ENCODE data around the gene ZNF428. TPM values are rescaled to one million over a fixed set of nuclear protein-coding genes. Genes with fewer than 3 reads are reported as not detected.
A peak's percentile ranks its signal among the peaks of the same experiment; 100 is the strongest.
"Not testable (repeated sequence)": the region's sequence is repeated elsewhere in the genome, so short reads cannot be mapped to it uniquely, and the experiment has no call there.

ZNF428 gene
- total RNA-seq, 1 donor from 2014 or later = 53.4 TPM

- no peak for TF ChIP-seq EZH2 (IDR thresholded peaks at IDR 0.05; ENCODE audit: insufficient read depth, low read length)
- TF ChIP-seq, protein P1, sequence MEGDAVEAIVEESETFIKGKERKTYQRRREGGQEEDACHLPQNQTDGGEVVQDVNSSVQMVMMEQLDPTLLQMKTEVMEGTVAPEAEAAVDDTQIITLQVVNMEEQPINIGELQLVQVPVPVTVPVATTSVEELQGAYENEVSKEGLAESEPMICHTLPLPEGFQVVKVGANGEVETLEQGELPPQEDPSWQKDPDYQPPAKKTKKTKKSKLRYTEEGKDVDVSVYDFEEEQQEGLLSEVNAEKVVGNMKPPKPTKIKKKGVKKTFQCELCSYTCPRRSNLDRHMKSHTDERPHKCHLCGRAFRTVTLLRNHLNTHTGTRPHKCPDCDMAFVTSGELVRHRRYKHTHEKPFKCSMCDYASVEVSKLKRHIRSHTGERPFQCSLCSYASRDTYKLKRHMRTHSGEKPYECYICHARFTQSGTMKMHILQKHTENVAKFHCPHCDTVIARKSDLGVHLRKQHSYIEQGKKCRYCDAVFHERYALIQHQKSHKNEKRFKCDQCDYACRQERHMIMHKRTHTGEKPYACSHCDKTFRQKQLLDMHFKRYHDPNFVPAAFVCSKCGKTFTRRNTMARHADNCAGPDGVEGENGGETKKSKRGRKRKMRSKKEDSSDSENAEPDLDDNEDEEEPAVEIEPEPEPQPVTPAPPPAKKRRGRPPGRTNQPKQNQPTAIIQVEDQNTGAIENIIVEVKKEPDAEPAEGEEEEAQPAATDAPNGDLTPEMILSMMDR (IDR thresholded peaks at IDR 0.05; ENCODE audit: insufficient read depth, low read depth, low read length) = no peak
- no peak overlapping the region for H3K9ac ChIP-seq (ENCODE audit: low read length)
- H3K27me3 ChIP-seq (ENCODE audit: insufficient read depth, low read length) = no peaks in the 10 kb centered on the region
- H3K27ac ChIP-seq (ENCODE audit: low read depth, low read length) = no peak overlapping the region
- no peak overlapping the region for H2AFZ ChIP-seq (ENCODE audit: low read depth, low read length)
- H3K27ac Mint-ChIP-seq (ENCODE audit: unreplicated experiment) = no peak overlapping the region
- FAIRE-seq (no peak), DNase-seq (ENCODE audit: low read depth) (no peak)
- H3K9me3 Mint-ChIP-seq (ENCODE audit: unreplicated experiment) = no peaks in the 10 kb centered on the region
- H4K20me1 ChIP-seq (ENCODE audit: insufficient read depth, low read length) = peaks cover 63% of the 10 kb centered on the region
- peaks cover 58% of the 10 kb centered on the region for H3K36me3 ChIP-seq (ENCODE audit: insufficient read depth, low read length)
- no peak overlapping the region for H3K4me3 ChIP-seq (ENCODE audit: insufficient read depth, low read depth, low read length)
- no peaks in the 10 kb centered on the region for H3K4me1 ChIP-seq (ENCODE audit: insufficient read depth, low read length)
- H3K79me2 ChIP-seq (ENCODE audit: insufficient read depth, low read length) = peaks cover 10% of the 10 kb centered on the region
- no peaks in the 10 kb centered on the region for H3K4me1 Mint-ChIP-seq (ENCODE audit: low read depth, unreplicated experiment)
- H3K9me3 ChIP-seq (ENCODE audit: insufficient read depth, low read depth, low read length) = no peaks in the 10 kb centered on the region
- H3K27me3 Mint-ChIP-seq (ENCODE audit: low read depth, unreplicated experiment) = no peaks in the 10 kb centered on the region
- H3K36me3 Mint-ChIP-seq (ENCODE audit: low read depth, unreplicated experiment) = peaks cover 23% of the 10 kb centered on the region
- H3K4me3 Mint-ChIP-seq (ENCODE audit: unreplicated experiment) = no peak overlapping the region
- H3K4me2 ChIP-seq (ENCODE audit: low read length) = no peak overlapping the region
Observed at GRCh38 chr19:43652546-43652874, 33.1 kb upstream of the ZNF428 start.

- FAIRE-seq (no peak), DNase-seq (ENCODE audit: low read depth) (peak; percentile 29)
- TF ChIP-seq EZH2 (IDR thresholded peaks at IDR 0.05; ENCODE audit: insufficient read depth, low read length) = no peak
- TF ChIP-seq, protein P1 (IDR thresholded peaks at IDR 0.05; ENCODE audit: insufficient read depth, low read depth, low read length) = peak; percentile 55
- H3K9ac ChIP-seq (ENCODE audit: low read length) = no peak overlapping the region
- no peaks in the 10 kb centered on the region for H3K4me1 ChIP-seq (ENCODE audit: insufficient read depth, low read length)
- H3K4me3 Mint-ChIP-seq (ENCODE audit: unreplicated experiment) = no peak overlapping the region
- H4K20me1 ChIP-seq (ENCODE audit: insufficient read depth, low read length) = peaks cover 61% of the 10 kb centered on the region
- no peak overlapping the region for H3K27ac Mint-ChIP-seq (ENCODE audit: unreplicated experiment)
- H3K36me3 Mint-ChIP-seq (ENCODE audit: low read depth, unreplicated experiment) = peaks cover 24% of the 10 kb centered on the region
- H3K27me3 Mint-ChIP-seq (ENCODE audit: low read depth, unreplicated experiment) = no peaks in the 10 kb centered on the region
- H3K4me3 ChIP-seq (ENCODE audit: insufficient read depth, low read depth, low read length) = no peak overlapping the region
- peaks cover 2% of the 10 kb centered on the region for H3K9me3 Mint-ChIP-seq (ENCODE audit: unreplicated experiment)
- H3K36me3 ChIP-seq (ENCODE audit: insufficient read depth, low read length) = peaks cover 61% of the 10 kb centered on the region
- H2AFZ ChIP-seq (ENCODE audit: low read depth, low read length) = no peak overlapping the region
- peaks cover 4% of the 10 kb centered on the region for H3K79me2 ChIP-seq (ENCODE audit: insufficient read depth, low read length)
- no peaks in the 10 kb centered on the region for H3K4me1 Mint-ChIP-seq (ENCODE audit: low read depth, unreplicated experiment)
- no peaks in the 10 kb centered on the region for H3K9me3 ChIP-seq (ENCODE audit: insufficient read depth, low read depth, low read length)
- no peak overlapping the region for H3K27ac ChIP-seq (ENCODE audit: low read depth, low read length)
- H3K27me3 ChIP-seq (ENCODE audit: insufficient read depth, low read length) = no peaks in the 10 kb centered on the region
- no peak overlapping the region for H3K4me2 ChIP-seq (ENCODE audit: low read length)
Observed at GRCh38 chr19:43651758-43652545, 32.5 kb upstream of the ZNF428 start.

- not testable (repeated sequence) for H3K4me1 ChIP-seq (ENCODE audit: insufficient read depth, low read length); H3K9ac ChIP-seq (ENCODE audit: low read length); H3K4me2 ChIP-seq (ENCODE audit: low read length); H3K9me3 ChIP-seq (ENCODE audit: insufficient read depth, low read depth, low read length); H3K27me3 ChIP-seq (ENCODE audit: insufficient read depth, low read length); H2AFZ ChIP-seq (ENCODE audit: low read depth, low read length); FAIRE-seq; H3K27ac ChIP-seq (ENCODE audit: low read depth, low read length); H3K27ac Mint-ChIP-seq (ENCODE audit: unreplicated experiment); H3K4me3 Mint-ChIP-seq (ENCODE audit: unreplicated experiment); H3K4me1 Mint-ChIP-seq (ENCODE audit: low read depth, unreplicated experiment); DNase-seq (ENCODE audit: low read depth); H3K27me3 Mint-ChIP-seq (ENCODE audit: low read depth, unreplicated experiment); H3K4me3 ChIP-seq (ENCODE audit: insufficient read depth, low read depth, low read length); H3K9me3 Mint-ChIP-seq (ENCODE audit: unreplicated experiment); H3K79me2 ChIP-seq (ENCODE audit: insufficient read depth, low read length)
- Histone ChIP-seq H3K36me3 (ENCODE audit: insufficient read depth, low read length) (peaks cover 50% of the 10 kb centered on the region), H4K20me1 (ENCODE audit: insufficient read depth, low read length) (peaks cover 48% of the 10 kb centered on the region)
- H3K36me3 Mint-ChIP-seq (ENCODE audit: low read depth, unreplicated experiment) = peaks cover 26% of the 10 kb centered on the region
Observed at GRCh38 chr19:43650276-43650675, 30.8 kb upstream of the ZNF428 start.

All from astrocyte (in vitro differentiated cells and primary cell).